ENCODE data around the gene IKBKG. TPM values are rescaled to one million over a fixed set of nuclear protein-coding genes. Genes with fewer than 3 reads are reported as not detected.

IKBKG gene
- total and polyA plus RNA-seq, 2 of the 8 experiments (the other 6 are each of a cell fraction or from before 2014, with no cell fraction given) = 17.5 to 18.1 TPM

DNA sequence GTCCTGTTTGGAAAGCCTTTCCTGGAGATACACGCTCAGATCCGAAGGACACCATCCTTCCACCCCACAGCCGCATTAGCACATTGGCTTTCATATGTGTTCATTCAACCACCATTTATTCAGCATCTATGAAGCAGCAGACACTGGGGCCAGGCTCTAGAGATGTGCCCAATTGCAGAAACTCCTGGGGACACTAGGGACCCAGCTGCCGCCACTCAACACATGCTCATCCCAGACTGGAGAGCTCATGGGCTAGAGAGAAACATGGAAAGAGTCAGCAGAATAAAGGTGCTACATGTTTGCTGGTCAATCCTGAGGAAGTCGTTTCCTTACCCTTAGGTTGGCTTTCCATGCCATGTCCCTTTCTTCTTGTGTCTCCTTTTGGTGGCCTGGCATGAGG is 45.1 kb downstream of the IKBKG start:
- Histone ChIP-seq H3K56ac (replicated peaks; ENCODE audit: insufficient read length, low read depth, low read length) (no peak overlapping the region), H2BK15ac (ENCODE audit: low read length) (no peak overlapping the region), H3K9me3 (ENCODE audit: insufficient read depth in 2 of 2, low read depth in 1 of 2, low read length in 1 of 2) (peaks cover 3 to 5% of the 10 kb centered on the region in 2 experiments; a peak in 3 of 4 replicates), H3K4me2 (ENCODE audit: insufficient read depth in 1 of 2, low read depth in 2 of 2, low read length in 2 of 2) (no peak overlapping the region), H4K20me1 (replicated peaks in 1 of 2; ENCODE audit: control insufficient read depth in 1 of 2, insufficient read depth in 2 of 2, low read length in 2 of 2) (no peaks in the 10 kb centered on the region), H3K23ac (ENCODE audit: insufficient read length) (no peak overlapping the region), H3K79me2 (ENCODE audit: control insufficient read depth in 1 of 2, insufficient read depth in 2 of 2, low read length in 2 of 2) (no peaks in the 10 kb centered on the region), H3K79me1 (ENCODE audit: low read depth, low read length) (no peaks in the 10 kb centered on the region), H2AFZ (ENCODE audit: low read length) (no peak overlapping the region), H3K27me3 (replicated peaks in 1 of 4; ENCODE audit: control insufficient read depth in 3 of 4, extremely low read depth in 1 of 4, insufficient read depth in 3 of 4, low read length in 3 of 4) (no peaks in the 10 kb centered on the region), H2BK120ac (replicated peaks; ENCODE audit: low read depth, low read length) (no peak overlapping the region), H3K27ac (ENCODE audit: low read depth, low read length) (no peak overlapping the region), H3K18ac (ENCODE audit: extremely low read depth, low read length) (no peak overlapping the region), H3K4me3 (ENCODE audit: extremely low read depth in 1 of 4, insufficient read depth in 2 of 4, low read depth in 3 of 4, low read length in 4 of 4) (no peak overlapping the region), H3K14ac (ENCODE audit: insufficient read length) (no peak overlapping the region), H3K23me2 (ENCODE audit: low read depth, low read length) (no peaks in the 10 kb centered on the region), H4K91ac (replicated peaks; ENCODE audit: insufficient read length, low read length) (no peak overlapping the region), H3K36me3 (ENCODE audit: control insufficient read depth in 2 of 4, insufficient read depth in 4 of 4, low read length in 3 of 4) (no peaks in the 10 kb centered on the region), H2BK12ac (ENCODE audit: low read depth, low read length) (no peak overlapping the region), H2AK5ac (ENCODE audit: low read depth, low read length) (no peak overlapping the region), H2BK20ac (ENCODE audit: low read length) (no peak overlapping the region), H3K4me1 (replicated peaks in 1 of 4; ENCODE audit: control insufficient read depth in 3 of 4, insufficient read depth in 4 of 4, low read length in 3 of 4) (peaks cover 0 to 8% (median 0%) of the 10 kb centered on the region in 4 experiments; a peak in 3 of 7 replicates), H4K5ac (ENCODE audit: insufficient read length, low read depth, low read length) (no peak overlapping the region), H3K9ac (replicated peaks in 1 of 4; ENCODE audit: extremely low read depth in 1 of 4, low read depth in 3 of 4, low read length in 3 of 4) (no peak overlapping the region), H3K4ac (replicated peaks; ENCODE audit: insufficient read length, low read depth, low read length) (no peak overlapping the region), H2BK5ac (ENCODE audit: low read depth, low read length) (no peak overlapping the region), H4K8ac (ENCODE audit: extremely low read depth, insufficient read depth, low read length) (no peak overlapping the region)
- DNase-seq (ENCODE audit: low read depth in 1 of 2, low spot score in 2 of 2) (no peak), FAIRE-seq (no peak)
- ChIA-PET POLR2A (ENCODE audit: partially characterized antibody) (no interaction called here), CTCF (ENCODE audit: partially characterized antibody) (interaction anchor here (1.4 kb wide), 1 partner anchor 156 kb away, joined by 6 read pairs; no protein-coding TSS in a partner anchor)
- WGBS, 2 experiments (ENCODE audit: extremely low coverage in 1 of 2, insufficient coverage in 1 of 2, insufficient read length in 1 of 2, insufficient replicate concordance in 2 of 2, low coverage in 1 of 2, low lambda C conversion rate in 2 of 2, missing lambda C conversion rate in 1 of 2) = 88% methylated on average over 3 of the region's 5 CpGs; no CpG with 5 or more reads in 1 of the 2 experiments
- TF ChIP-seq RNF2 (IDR thresholded peaks at IDR 0.05; ENCODE audit: borderline replicate concordance, low read depth, low read length, missing control alignments, poor library complexity, severe bottlenecking) (no peak), CBX5 (IDR thresholded peaks at IDR 0.05; ENCODE audit: low read depth, low read length) (no peak), GABPA (IDR thresholded peaks at IDR 0.05; ENCODE audit: borderline replicate concordance, insufficient read depth, low read length) (no peak), KDM5A (IDR thresholded peaks at IDR 0.05; ENCODE audit: low read length) (no peak), SP4 (IDR thresholded peaks at IDR 0.05; ENCODE audit: low read length) (no peak)
- TF ChIP-seq, protein P1, sequence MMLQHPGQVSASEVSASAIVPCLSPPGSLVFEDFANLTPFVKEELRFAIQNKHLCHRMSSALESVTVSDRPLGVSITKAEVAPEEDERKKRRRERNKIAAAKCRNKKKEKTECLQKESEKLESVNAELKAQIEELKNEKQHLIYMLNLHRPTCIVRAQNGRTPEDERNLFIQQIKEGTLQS (IDR thresholded peaks at IDR 0.05; ENCODE audit: insufficient read depth, low read depth, low read length) = no peak
- TF ChIP-seq, protein P2, sequence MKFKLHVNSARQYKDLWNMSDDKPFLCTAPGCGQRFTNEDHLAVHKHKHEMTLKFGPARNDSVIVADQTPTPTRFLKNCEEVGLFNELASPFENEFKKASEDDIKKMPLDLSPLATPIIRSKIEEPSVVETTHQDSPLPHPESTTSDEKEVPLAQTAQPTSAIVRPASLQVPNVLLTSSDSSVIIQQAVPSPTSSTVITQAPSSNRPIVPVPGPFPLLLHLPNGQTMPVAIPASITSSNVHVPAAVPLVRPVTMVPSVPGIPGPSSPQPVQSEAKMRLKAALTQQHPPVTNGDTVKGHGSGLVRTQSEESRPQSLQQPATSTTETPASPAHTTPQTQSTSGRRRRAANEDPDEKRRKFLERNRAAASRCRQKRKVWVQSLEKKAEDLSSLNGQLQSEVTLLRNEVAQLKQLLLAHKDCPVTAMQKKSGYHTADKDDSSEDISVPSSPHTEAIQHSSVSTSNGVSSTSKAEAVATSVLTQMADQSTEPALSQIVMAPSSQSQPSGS (IDR thresholded peaks at IDR 0.05; ENCODE audit: low read length) = no peak
- TF ChIP-seq, protein P3, sequence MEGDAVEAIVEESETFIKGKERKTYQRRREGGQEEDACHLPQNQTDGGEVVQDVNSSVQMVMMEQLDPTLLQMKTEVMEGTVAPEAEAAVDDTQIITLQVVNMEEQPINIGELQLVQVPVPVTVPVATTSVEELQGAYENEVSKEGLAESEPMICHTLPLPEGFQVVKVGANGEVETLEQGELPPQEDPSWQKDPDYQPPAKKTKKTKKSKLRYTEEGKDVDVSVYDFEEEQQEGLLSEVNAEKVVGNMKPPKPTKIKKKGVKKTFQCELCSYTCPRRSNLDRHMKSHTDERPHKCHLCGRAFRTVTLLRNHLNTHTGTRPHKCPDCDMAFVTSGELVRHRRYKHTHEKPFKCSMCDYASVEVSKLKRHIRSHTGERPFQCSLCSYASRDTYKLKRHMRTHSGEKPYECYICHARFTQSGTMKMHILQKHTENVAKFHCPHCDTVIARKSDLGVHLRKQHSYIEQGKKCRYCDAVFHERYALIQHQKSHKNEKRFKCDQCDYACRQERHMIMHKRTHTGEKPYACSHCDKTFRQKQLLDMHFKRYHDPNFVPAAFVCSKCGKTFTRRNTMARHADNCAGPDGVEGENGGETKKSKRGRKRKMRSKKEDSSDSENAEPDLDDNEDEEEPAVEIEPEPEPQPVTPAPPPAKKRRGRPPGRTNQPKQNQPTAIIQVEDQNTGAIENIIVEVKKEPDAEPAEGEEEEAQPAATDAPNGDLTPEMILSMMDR (IDR thresholded peaks at IDR 0.05; ENCODE audit: control extremely low read depth in 1 of 3, insufficient read depth in 1 of 3, low read depth in 1 of 3, low read length in 3 of 3) = no peak

All from H1 (cell line).